Panc1 (cell line): Measurements from ENCODE around the gene TOP3A.

Source experiments
- POLR2AphosphoS5 ChIP-seq: IDR thresholded peaks from 2 replicates; pipeline ENCODE4 v1.6.1; 2012; ENCODE audit warnings: mild to moderate bottlenecking, low read depth, low read length, moderate library complexity
- REST ChIP-seq, 2 experiments: IDR thresholded peaks; 2 replicates each; pipeline ENCODE4 v1.6.1; 2011 to 2012; ENCODE audit warnings: low read depth in 2 of 2, control low read depth in 1 of 2, low read length in 1 of 2, mild to moderate bottlenecking in 1 of 2, moderate library complexity in 1 of 2; ENCODE audit not compliant: insufficient read depth in 1 of 2
- SIN3A ChIP-seq: IDR thresholded peaks from 2 replicates; pipeline ENCODE4 v1.6.1; 2012; ENCODE audit warnings: low read depth, mild to moderate bottlenecking, low read length, moderate library complexity, borderline replicate concordance; ENCODE audit not compliant: insufficient read depth
- TCF7L2 ChIP-seq: IDR thresholded peaks from 2 replicates; pipeline ENCODE4 v1.6.1; 2011; ENCODE audit warnings: mild to moderate bottlenecking, low read depth, low read length, inconsistent platforms
- TF ChIP-seq, protein P1 (sequence below): fragments of 450-650 bp; IDR thresholded peaks from 2 replicates; pipeline ENCODE4 v1.5.1; 2017; ENCODE audit warnings: mild to moderate bottlenecking

GRCh38 chr17:18314731-18315561, at the start of gene TOP3A, which contains the start of gene SMCR8:
- TF ChIP-seq SIN3A: peak; percentile 39; the same call in 1 of the 2 replicates
- TF ChIP-seq, protein P1, sequence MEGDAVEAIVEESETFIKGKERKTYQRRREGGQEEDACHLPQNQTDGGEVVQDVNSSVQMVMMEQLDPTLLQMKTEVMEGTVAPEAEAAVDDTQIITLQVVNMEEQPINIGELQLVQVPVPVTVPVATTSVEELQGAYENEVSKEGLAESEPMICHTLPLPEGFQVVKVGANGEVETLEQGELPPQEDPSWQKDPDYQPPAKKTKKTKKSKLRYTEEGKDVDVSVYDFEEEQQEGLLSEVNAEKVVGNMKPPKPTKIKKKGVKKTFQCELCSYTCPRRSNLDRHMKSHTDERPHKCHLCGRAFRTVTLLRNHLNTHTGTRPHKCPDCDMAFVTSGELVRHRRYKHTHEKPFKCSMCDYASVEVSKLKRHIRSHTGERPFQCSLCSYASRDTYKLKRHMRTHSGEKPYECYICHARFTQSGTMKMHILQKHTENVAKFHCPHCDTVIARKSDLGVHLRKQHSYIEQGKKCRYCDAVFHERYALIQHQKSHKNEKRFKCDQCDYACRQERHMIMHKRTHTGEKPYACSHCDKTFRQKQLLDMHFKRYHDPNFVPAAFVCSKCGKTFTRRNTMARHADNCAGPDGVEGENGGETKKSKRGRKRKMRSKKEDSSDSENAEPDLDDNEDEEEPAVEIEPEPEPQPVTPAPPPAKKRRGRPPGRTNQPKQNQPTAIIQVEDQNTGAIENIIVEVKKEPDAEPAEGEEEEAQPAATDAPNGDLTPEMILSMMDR: no peak
- peak; percentile 59; the same call in 1 of the 2 replicates for TF ChIP-seq POLR2AphosphoS5
- 0 out of 2 replicates have a peak, but pooled peaks have one; percentile 13 for TF ChIP-seq TCF7L2
- no peak for TF ChIP-seq REST (IDR thresholded peaks at IDR 0.05; ENCODE audit: insufficient read depth in 1 of 2, low read depth in 2 of 2, low read length in 1 of 2)
